Tibial artery (tissue), 4 donors: ENCODE data around the gene TM4SF4.

Experiments used
- DNase-seq, 2 donors: peaks; one replicate each; pipeline ENCODE4 v3.0.0-alpha.2; 2019
- H3K27ac ChIP-seq, 2 donors: fragments of 200-600 bp; sonication (generic) in 1 of 2; 1 replicate in 1 of 2; 2 replicates in 1 of 2; pipeline ENCODE4 v1.5.1; 2018 to 2019; ENCODE audit warnings: mild to moderate bottlenecking in 1 of 2
- H3K27me3 ChIP-seq, 2 donors: fragments of 200-600 bp; sonication (generic) in 1 of 2; one replicate each; pipeline versions ENCODE4 v1.5.1 to v1.6.0; 2016 to 2019
- H3K36me3 ChIP-seq, 3 donors: fragments of 200-600 bp; sonication (generic) in 2 of 3; one replicate each; pipeline ENCODE4 v1.5.1; 2016 to 2019; ENCODE audit warnings: mild to moderate bottlenecking in 2 of 3
- H3K4me1 ChIP-seq, 4 donors: fragments of 200-600 bp; sonication (generic) in 2 of 4; 1 replicate in 3 of 4; 2 replicates in 1 of 4; pipeline ENCODE4 v1.5.1; 2016 to 2019
- H3K4me3 ChIP-seq, 2 donors: fragments of 200-600 bp; sonication (generic) in 1 of 2; 1 replicate in 1 of 2; 2 replicates in 1 of 2; pipeline ENCODE4 v1.5.1; 2018 to 2019; ENCODE audit warnings: mild to moderate bottlenecking in 2 of 2
- H3K9me3 ChIP-seq, 3 donors: fragments of 200-600 bp; sonication (generic) in 1 of 3; one replicate each; pipeline ENCODE4 v1.5.1; 2016 to 2019
- CTCF ChIP-seq, 2 experiments: fragments of 200-600 bp in 1 of 2; fragments of 450-650 bp in 1 of 2; IDR thresholded peaks; one replicate each; pipeline ENCODE4 v1.5.1; 2017 to 2019; ENCODE audit warnings: antibody characterized with exemption in 2 of 2, mild to moderate bottlenecking in 1 of 2, moderate library complexity in 1 of 2
- intact Hi-C: fragments of 100-400 bp; cut with DNase I; formaldehyde crosslinking; loops from one replicate; pipeline ENCODE4 v1.15.0; 2023; ENCODE audit warnings: low total_unique reads

TM4SF4 gene

GRCh38 chr3:149551500-149551899, 77.0 kb downstream of the TM4SF4 start:
- Histone ChIP-seq H3K36me3 (no peaks in the 10 kb centered on the region), H3K9me3 (no peaks in the 10 kb centered on the region), H3K4me3 (no peak overlapping the region), H3K4me1 (peaks cover 0 to 82% (median 46%) of the 10 kb centered on the region in 4 donors), H3K27me3 (no peaks in the 10 kb centered on the region), H3K27ac (no peak overlapping the region)
- intact Hi-C loops: no loop called here
- DNase-seq: no peak
- no peak for TF ChIP-seq CTCF (IDR thresholded peaks at IDR 0.05)

- peaks cover 0 to 74% (median 46%) of the 10 kb centered on the region in 4 donors for H3K4me1 ChIP-seq
- no peaks in the 10 kb centered on the region for H3K9me3 ChIP-seq
- no peaks in the 10 kb centered on the region for H3K36me3 ChIP-seq
- no peak for TF ChIP-seq CTCF (IDR thresholded peaks at IDR 0.05)
- no peak overlapping the region for H3K4me3 ChIP-seq
- no peak for DNase-seq
- no peaks in the 10 kb centered on the region for H3K27me3 ChIP-seq
- intact Hi-C loops: no loop called here
- peak overlapping the region; percentile 9 to 60 for H3K27ac ChIP-seq
Observed at GRCh38 chr3:149552700-149553099, 78.2 kb downstream of the TM4SF4 start.
